HEK293 (cell line): ENCODE measurements around the gene L3MBTL4.

Experiments
- CTCF ChIA-PET: fragments of 350-600 bp; formaldehyde crosslinking; extraction: SDS; loops from one replicate; lab custom pipeline; 2021; ENCODE audit warnings: antibody characterized with exemption; lab: Yijun Ruan, JAX
- POLR2A ChIA-PET: fragments of 300-600 bp; formaldehyde crosslinking; extraction: SDS; loops from one replicate; lab custom pipeline; 2020; ENCODE audit warnings: antibody characterized with exemption, inconsistent platforms; lab: Yijun Ruan, JAX
- H3K27ac ChIP-seq: fragments of 200-500 bp; sonication (Bioruptor generic); 2 replicates; pipeline ENCODE4 v1.5.1; 2014; ENCODE audit warnings: low read depth, low read length, control low read depth, inconsistent platforms; ENCODE audit errors: extremely low read depth
- H3K36me3 ChIP-seq, 2 experiments: fragments of 200-500 bp in 1 of 2; sonication (Bioruptor generic) in 1 of 2; 1 replicate in 1 of 2; 2 replicates in 1 of 2; pipeline ENCODE4 v1.5.1; 2014 to 2017; ENCODE audit warnings: inconsistent platforms in 2 of 2, low read length in 2 of 2; ENCODE audit not compliant: control insufficient read depth in 2 of 2, insufficient read depth in 1 of 2
- H3K4me1 ChIP-seq: fragments of 200-500 bp; sonication (Bioruptor generic); 2 replicates; pipeline ENCODE4 v1.5.1; 2014; ENCODE audit warnings: mild to moderate bottlenecking, low read length, inconsistent platforms; ENCODE audit not compliant: control insufficient read depth, insufficient read depth
- H3K4me3 ChIP-seq: 2 replicates; pipeline ENCODE4 v1.5.1; 2011; ENCODE audit warnings: low read depth, mild to moderate bottlenecking, control low read depth, low read length, moderate library complexity
- H3K9me3 ChIP-seq: fragments of 200-500 bp; sonication (Bioruptor generic); 2 replicates; pipeline ENCODE4 v1.5.1; 2014; ENCODE audit warnings: low read depth, low read length, inconsistent platforms; ENCODE audit not compliant: control insufficient read depth, insufficient read depth
- BCL11B ChIP-seq: fragments of 450-650 bp; formaldehyde crosslinking; IDR thresholded peaks from 2 replicates; pipeline ENCODE4 v1.5.1; 2016; ENCODE audit warnings: low read depth, missing biosample characterization, missing genetic modification characterization
- ELK4 ChIP-seq: IDR thresholded peaks from 2 replicates; pipeline ENCODE4 v1.6.1; 2011; ENCODE audit warnings: mild to moderate bottlenecking, low read depth, low read length, borderline replicate concordance
- FEZF1 ChIP-seq: fragments of 450-650 bp; formaldehyde crosslinking; IDR thresholded peaks from 2 replicates; pipeline ENCODE4 v1.5.1; 2016; ENCODE audit warnings: missing biosample characterization, missing genetic modification characterization
- GLIS2 ChIP-seq: fragments of 450-650 bp; formaldehyde crosslinking; IDR thresholded peaks from 2 replicates; pipeline ENCODE4 v1.5.1; 2016; ENCODE audit warnings: missing biosample characterization, missing genetic modification characterization
- PRDM1 ChIP-seq: fragments of 450-650 bp; formaldehyde crosslinking; IDR thresholded peaks from 2 replicates; pipeline ENCODE4; 2016; ENCODE audit warnings: missing biosample characterization, missing genetic modification characterization
- PRDM4 ChIP-seq: fragments of 450-650 bp; formaldehyde crosslinking; IDR thresholded peaks from 2 replicates; pipeline ENCODE4 v1.5.1; 2017; ENCODE audit warnings: missing biosample characterization, missing genetic modification characterization
- ZBTB17 ChIP-seq: fragments of 450-650 bp; formaldehyde crosslinking; IDR thresholded peaks from 2 replicates; pipeline ENCODE4 v1.5.1; 2016; ENCODE audit warnings: missing biosample characterization, missing genetic modification characterization
- ZBTB44 ChIP-seq: fragments of 450-650 bp; IDR thresholded peaks from 2 replicates; pipeline ENCODE4 v1.5.1; 2018; ENCODE audit warnings: missing biosample characterization, mild to moderate bottlenecking, missing genetic modification characterization
- ZNF10 ChIP-seq: fragments of 450-650 bp; formaldehyde crosslinking; IDR thresholded peaks from 2 replicates; pipeline ENCODE4 v1.5.1; 2017; ENCODE audit warnings: missing biosample characterization, missing genetic modification characterization
- ZNF112 ChIP-seq: fragments of 450-650 bp; formaldehyde crosslinking; IDR thresholded peaks from 2 replicates; pipeline ENCODE4 v1.5.0; 2017; ENCODE audit warnings: missing biosample characterization, missing genetic modification characterization
- ZNF132 ChIP-seq: fragments of 450-650 bp; formaldehyde crosslinking; IDR thresholded peaks from 2 replicates; pipeline ENCODE4 v1.5.1; 2017; ENCODE audit warnings: missing biosample characterization, missing genetic modification characterization, borderline replicate concordance
- ZNF157 ChIP-seq: fragments of 450-650 bp; formaldehyde crosslinking; IDR thresholded peaks from 2 replicates; pipeline ENCODE4 v1.5.1; 2016; ENCODE audit warnings: missing biosample characterization, missing genetic modification characterization
- ZNF174 ChIP-seq: fragments of 450-650 bp; formaldehyde crosslinking; IDR thresholded peaks from 2 replicates; pipeline ENCODE4 v1.5.0; 2017; ENCODE audit warnings: missing biosample characterization, mild to moderate bottlenecking, missing genetic modification characterization
- ZNF214 ChIP-seq: fragments of 450-650 bp; formaldehyde crosslinking; IDR thresholded peaks from 2 replicates; pipeline ENCODE4 v1.5.1; 2017; ENCODE audit warnings: missing biosample characterization, mild to moderate bottlenecking, missing genetic modification characterization, borderline replicate concordance
- ZNF23 ChIP-seq: fragments of 450-650 bp; formaldehyde crosslinking; IDR thresholded peaks from 2 replicates; pipeline ENCODE4 v1.5.1; 2016; ENCODE audit warnings: missing biosample characterization, missing genetic modification characterization, borderline replicate concordance
- ZNF366 ChIP-seq: fragments of 450-650 bp; formaldehyde crosslinking; conservative IDR thresholded peaks from 2 replicates; pipeline ENCODE4 v1.5.1; 2016; ENCODE audit warnings: missing biosample characterization, missing genetic modification characterization
- ZNF37A ChIP-seq: fragments of 450-650 bp; IDR thresholded peaks from 2 replicates; pipeline ENCODE4 v1.5.1; 2018; ENCODE audit warnings: missing biosample characterization, missing genetic modification characterization
- ZNF544 ChIP-seq: fragments of 450-650 bp; formaldehyde crosslinking; IDR thresholded peaks from 2 replicates; pipeline ENCODE4 v1.5.0; 2017; ENCODE audit warnings: missing biosample characterization, missing genetic modification characterization
- ZNF610 ChIP-seq: fragments of 450-650 bp; formaldehyde crosslinking; IDR thresholded peaks from 2 replicates; pipeline ENCODE4 v1.5.1; 2016; ENCODE audit warnings: missing biosample characterization, missing genetic modification characterization, borderline replicate concordance
- ZNF658 ChIP-seq: fragments of 450-650 bp; formaldehyde crosslinking; IDR thresholded peaks from 2 replicates; pipeline ENCODE4; 2016; ENCODE audit warnings: missing biosample characterization, missing genetic modification characterization
- ZNF837 ChIP-seq: fragments of 450-650 bp; formaldehyde crosslinking; IDR thresholded peaks from 2 replicates; pipeline ENCODE4 v1.5.1; 2016; ENCODE audit warnings: missing biosample characterization, missing genetic modification characterization
- ZSCAN16 ChIP-seq: fragments of 450-650 bp; formaldehyde crosslinking; IDR thresholded peaks from 2 replicates; pipeline ENCODE4 v1.5.1; 2016; ENCODE audit warnings: missing biosample characterization, missing genetic modification characterization
- ZSCAN30 ChIP-seq: fragments of 450-650 bp; IDR thresholded peaks from 2 replicates; pipeline ENCODE4 v1.5.1; 2018; ENCODE audit warnings: missing biosample characterization, mild to moderate bottlenecking, missing genetic modification characterization, moderate library complexity
- TF ChIP-seq, protein P1 (sequence below): fragments of 450-650 bp; formaldehyde crosslinking; IDR thresholded peaks from 2 replicates; pipeline ENCODE4 v1.5.1; 2016; ENCODE audit warnings: missing biosample characterization, missing genetic modification characterization

L3MBTL4 gene

DNA sequence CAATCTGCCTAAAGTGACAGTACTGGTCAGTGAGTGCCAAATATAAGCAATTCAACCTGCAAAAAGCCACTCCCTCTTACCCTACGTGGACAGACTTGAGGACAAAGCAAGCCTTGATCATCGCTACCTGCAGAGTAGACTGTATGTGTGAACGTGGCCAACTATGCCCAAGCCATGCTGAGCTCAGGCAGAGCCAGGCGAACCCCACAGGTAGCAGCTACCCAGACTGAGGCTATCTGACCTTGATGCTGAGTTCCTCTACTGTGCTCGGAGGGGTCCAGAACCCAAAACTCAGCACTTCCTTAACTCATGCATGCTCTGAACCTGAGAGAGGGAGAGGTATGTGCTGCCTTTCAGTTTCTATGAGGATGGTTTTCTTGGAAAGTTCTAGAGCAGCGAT lies 455.9 kb downstream of the L3MBTL4 start (continued):
- no peak for TF ChIP-seq FEZF1 (tag by site-specific recombination)
- TF ChIP-seq ZNF544 = no peak

DNA sequence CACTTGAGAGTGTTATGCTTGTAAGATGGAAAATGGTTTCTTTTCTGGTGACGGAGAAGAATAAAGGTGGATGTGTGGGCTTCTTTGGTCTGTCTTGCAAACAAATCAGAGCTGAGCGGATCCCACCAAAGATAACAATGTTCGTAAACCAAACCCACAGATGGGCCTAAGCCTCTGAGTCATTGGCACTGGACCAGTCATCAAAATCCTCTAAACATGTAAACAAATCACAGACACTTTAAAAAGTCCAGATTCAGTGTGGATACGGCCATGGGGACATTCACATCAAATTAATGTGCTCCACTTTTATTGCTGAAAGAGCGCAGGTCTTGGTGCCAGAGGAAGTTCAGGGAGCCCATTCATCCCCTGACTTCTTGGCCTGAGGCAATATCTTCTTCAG lies 458.9 kb downstream of the L3MBTL4 start:
- no peak overlapping the region for H3K27ac ChIP-seq
- no peaks in the 10 kb centered on the region; the same call in 1 of the 2 replicates for H3K4me1 ChIP-seq
- H3K36me3 ChIP-seq = no peaks in the 10 kb centered on the region
- H3K9me3 ChIP-seq = no peaks in the 10 kb centered on the region
- ChIA-PET POLR2A (no interaction called here), CTCF (interaction anchor here (1.3 kb wide), 1 partner anchor 13 kb away, joined by 3 read pairs; no protein-coding TSS in a partner anchor)
- no peak overlapping the region for H3K4me3 ChIP-seq
- no peak for TF ChIP-seq ZBTB44 (tag by site-specific recombination)
- no peak for TF ChIP-seq GLIS2 (tag by site-specific recombination)
- TF ChIP-seq ZNF112 (tag by site-specific recombination) = no peak
- no peak for TF ChIP-seq ZNF174 (tag by site-specific recombination)
- no peak for TF ChIP-seq ZNF837 (tag by site-specific recombination)
- TF ChIP-seq ZSCAN16 = no peak
- TF ChIP-seq ZNF10 = no peak
- no peak for TF ChIP-seq PRDM4
- TF ChIP-seq PRDM1 (tag by site-specific recombination) = no peak
- TF ChIP-seq, protein P1, sequence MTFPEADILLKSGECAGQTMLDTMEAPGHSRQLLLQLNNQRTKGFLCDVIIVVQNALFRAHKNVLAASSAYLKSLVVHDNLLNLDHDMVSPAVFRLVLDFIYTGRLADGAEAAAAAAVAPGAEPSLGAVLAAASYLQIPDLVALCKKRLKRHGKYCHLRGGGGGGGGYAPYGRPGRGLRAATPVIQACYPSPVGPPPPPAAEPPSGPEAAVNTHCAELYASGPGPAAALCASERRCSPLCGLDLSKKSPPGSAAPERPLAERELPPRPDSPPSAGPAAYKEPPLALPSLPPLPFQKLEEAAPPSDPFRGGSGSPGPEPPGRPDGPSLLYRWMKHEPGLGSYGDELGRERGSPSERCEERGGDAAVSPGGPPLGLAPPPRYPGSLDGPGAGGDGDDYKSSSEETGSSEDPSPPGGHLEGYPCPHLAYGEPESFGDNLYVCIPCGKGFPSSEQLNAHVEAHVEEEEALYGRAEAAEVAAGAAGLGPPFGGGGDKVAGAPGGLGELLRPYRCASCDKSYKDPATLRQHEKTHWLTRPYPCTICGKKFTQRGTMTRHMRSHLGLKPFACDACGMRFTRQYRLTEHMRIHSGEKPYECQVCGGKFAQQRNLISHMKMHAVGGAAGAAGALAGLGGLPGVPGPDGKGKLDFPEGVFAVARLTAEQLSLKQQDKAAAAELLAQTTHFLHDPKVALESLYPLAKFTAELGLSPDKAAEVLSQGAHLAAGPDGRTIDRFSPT (tag by site-specific recombination) = no peak
- no peak for TF ChIP-seq ZNF23 (tag by site-specific recombination)

DNA sequence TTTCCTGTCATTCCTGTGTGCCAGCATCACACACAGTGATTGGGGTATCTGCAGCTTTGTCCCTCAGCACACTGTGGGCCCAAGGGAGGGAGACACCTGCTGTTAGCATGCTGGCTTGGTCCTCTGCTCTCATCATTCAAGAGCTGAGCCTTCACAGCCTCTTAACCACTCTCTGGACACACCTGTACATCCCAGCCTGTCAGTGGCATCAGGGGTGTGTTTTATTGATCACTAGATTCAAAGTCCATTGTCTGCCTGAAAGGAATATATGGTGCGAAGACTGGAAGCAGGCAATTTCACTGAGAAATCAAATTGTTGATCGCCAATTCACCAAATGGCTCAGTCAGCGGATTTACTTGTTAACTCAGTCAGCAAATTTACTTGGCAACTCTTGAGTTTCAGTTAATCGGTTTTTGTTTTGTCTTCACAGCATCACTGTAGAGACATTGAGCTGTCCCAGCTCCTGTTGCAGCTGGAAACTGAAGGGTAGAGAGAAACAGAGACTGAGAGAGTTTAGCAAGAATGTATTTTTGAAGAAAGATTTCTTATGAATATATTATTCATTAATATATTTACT lies 463.1 kb downstream of the L3MBTL4 start:
- no peaks in the 10 kb centered on the region for H3K9me3 ChIP-seq
- H3K27ac ChIP-seq = no peak overlapping the region
- H3K4me1 ChIP-seq = peaks cover 6% of the 10 kb centered on the region; the same call in 1 of the 2 replicates
- CTCF ChIA-PET = interaction anchor here (0.6 kb wide), 1 partner anchor 928 kb away, joined by 3 read pairs; no protein-coding TSS in a partner anchor
- no peaks in the 10 kb centered on the region for H3K36me3 ChIP-seq
- H3K4me3 ChIP-seq = no peak overlapping the region
- POLR2A ChIA-PET = no interaction called here
- TF ChIP-seq ZSCAN30 (tag by site-specific recombination) (no peak), ZBTB17 (tag by site-specific recombination) (no peak), ELK4 (no peak), ZNF658 (tag by site-specific recombination) (no peak), ZNF610 (no peak), ZNF37A (tag by site-specific recombination) (no peak), ZNF132 (tag by site-specific recombination) (no peak), ZNF214 (no peak), BCL11B (tag by site-specific recombination) (no peak), ZNF157 (tag by site-specific recombination) (no peak), ZNF366 (tag by site-specific recombination) (no peak)
